SHP77 (cell line): ENCODE data around the gene PP2D1.
"Not testable (repeated sequence)": the region's sequence is repeated elsewhere in the genome, so short reads cannot be mapped to it uniquely, and the experiment has no call there.

Experiments
- DNase-seq, 2 experiments: peaks; one replicate each; lab custom pipeline; 2025; lab: John Stamatoyannopoulos, UW

Gene PP2D1

GRCh38 chr3:20040548-20041196 is 28.6 kb upstream of the PP2D1 start:
- DNase-seq = peak; percentile 33 to 56

GRCh38 chr3:20039765-20040547 is 27.9 kb upstream of the PP2D1 start, which contains the start of gene KAT2B:
Gene KAT2B, plus strand, starts transcription at chr3:20040446. Its CDS starts 32 bp downstream, at chr3:20040478.
- DNase-seq = peak; percentile 60 to 79

- DNase-seq = no peak
Measured at GRCh38 chr3:20039466-20039764, 27.4 kb upstream of the PP2D1 start.

DNA sequence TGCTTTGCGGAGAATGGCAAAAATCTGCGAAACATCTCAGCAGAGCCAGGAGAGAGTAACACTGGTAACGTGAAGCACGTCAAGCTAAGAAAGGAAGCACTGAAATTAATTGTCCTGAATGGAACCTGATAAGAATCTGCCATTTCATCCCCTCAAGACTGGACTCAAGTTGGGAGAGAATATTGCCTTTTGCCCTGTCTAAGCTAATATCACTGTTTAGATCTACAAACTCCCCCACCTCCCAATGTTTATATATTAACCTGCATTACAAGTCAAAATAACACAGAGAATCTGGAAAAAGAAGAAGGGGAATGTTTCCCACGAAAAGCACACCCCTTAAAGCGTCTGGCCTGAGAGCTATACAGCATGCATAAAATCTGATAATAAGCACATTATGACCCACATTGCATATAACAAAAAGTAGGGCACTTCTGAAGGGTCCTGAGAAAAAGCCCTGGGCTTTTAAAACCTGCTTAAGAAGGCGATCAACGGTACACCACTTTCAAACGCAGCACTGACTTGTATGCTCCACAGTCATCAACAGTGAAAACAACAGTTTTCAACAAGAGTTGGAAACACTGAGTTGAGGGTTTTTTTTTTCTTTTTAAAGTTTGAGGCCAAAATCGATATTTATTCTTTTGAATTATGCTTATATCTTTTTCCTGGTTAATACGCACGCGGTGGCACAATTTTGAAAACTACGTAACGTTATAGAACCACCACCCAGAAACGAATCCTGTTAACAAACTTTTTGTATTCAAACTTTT is 26.8 kb upstream of the PP2D1 start:
- DNase-seq = no peak

DNA sequence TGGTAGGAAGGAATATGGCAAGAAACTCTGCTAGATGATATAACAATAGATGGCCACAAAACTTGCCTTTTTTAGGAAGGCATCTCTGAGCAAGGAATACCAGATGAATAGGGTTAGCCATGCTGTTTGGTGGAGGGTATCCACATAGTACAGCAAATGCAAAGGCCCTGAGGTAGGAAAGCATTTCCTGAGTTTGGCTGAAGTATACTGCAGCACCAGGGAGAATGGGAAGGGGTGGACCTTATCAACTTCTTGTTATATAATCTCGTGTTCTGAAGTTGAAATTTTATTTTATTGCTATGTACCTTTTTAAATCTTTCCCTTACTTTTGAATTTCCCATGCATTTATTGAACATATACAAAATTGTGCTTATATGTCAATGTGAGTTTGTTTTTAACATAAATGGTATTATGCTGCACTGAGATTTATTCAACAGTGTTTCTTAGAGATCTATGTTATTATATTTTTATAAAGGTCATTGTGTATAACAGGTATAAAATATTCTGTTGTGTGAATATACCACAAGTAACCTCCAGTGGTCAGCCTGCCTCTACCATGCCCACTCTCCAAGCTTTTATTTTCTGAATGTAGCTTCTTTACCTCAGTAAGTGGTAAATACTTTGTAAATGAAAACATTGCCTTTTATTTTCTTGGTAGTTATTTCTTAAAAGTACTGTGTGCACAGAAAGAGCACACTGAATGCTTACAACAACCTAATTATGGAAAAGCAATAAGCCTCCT is 25.4 kb upstream of the PP2D1 start:
- no peak for DNase-seq

DNA sequence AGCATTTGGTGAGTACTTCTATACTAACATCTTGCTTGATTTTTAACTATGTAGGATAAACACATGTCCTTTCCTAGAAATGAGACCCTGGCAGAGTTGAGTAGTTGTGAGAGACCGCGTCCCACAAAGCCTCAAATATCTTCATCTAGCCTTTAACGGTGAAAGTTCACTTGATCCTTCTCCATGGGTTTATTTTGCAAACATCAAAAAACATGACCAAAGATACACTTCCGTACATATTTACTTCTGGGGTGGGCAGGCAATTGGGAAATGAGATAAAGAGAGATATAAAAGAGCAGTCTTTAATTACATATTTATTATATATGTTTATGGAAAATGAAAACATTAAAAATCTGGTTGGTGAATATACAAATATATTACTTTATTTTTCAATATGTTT is 23.0 kb upstream of the PP2D1 start:
- no peak for DNase-seq

DNA sequence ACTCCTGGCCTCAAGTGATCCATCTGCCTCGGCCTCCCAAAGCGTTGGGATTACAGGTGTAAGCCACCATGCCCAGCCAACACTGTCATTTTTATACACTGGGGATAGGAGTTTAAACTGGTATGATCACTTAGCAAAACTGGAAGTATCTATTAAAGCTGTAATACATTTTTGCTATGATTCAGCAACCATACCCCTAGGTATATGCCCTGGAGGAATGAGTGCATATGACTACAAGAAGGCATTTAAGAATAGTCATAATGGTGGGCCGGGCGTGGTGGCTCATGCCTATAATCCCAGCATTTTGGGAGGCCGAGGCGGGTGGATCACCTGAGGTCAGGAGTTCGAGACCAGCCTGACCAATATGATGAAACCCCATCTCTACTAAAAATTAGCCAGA is 19.9 kb upstream of the PP2D1 start:
- DNase-seq = not testable (repeated sequence)

- DNase-seq = no peak
Measured at GRCh38 chr3:20028905-20029331, 16.9 kb upstream of the PP2D1 start.

- DNase-seq = no peak
Measured at GRCh38 chr3:20027136-20027535, 15.1 kb upstream of the PP2D1 start.

- no peak for DNase-seq
Measured at GRCh38 chr3:20023623-20024405, 11.8 kb upstream of the PP2D1 start.

- DNase-seq = no peak
Measured at GRCh38 chr3:20022954-20023622, 11.0 kb upstream of the PP2D1 start.

GRCh38 chr3:20016076-20016475 is 4.0 kb upstream of the PP2D1 start:
- not testable (repeated sequence) for DNase-seq

DNA sequence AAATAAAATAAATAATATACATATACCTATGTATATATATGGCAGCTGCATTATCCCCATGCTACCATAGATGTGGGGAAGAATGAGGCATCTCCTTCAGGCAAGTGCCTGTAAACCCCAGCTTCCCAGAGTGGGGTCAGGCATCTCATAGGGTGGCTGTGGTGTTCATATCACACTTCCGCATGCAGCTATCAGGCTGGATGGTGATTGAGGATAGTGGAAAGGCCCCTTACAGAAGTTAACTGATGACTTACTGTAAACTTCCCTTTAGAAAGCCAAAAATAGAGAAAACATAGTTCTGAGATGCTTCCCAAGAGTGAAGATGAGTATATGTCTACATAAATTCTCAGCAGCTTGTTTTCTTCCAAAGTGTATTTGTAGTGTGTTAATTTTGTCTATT is 3.5 kb upstream of the PP2D1 start:
- no peak for DNase-seq

GRCh38 chr3:20013396-20013795 is 1.3 kb upstream of the PP2D1 start:
- no peak for DNase-seq

- no peak for DNase-seq
Measured at GRCh38 chr3:20008646-20009045, 3.4 kb downstream of the PP2D1 start.

GRCh38 chr3:20007960-20008359 is 4.1 kb downstream of the PP2D1 start:
- no peak for DNase-seq

DNA sequence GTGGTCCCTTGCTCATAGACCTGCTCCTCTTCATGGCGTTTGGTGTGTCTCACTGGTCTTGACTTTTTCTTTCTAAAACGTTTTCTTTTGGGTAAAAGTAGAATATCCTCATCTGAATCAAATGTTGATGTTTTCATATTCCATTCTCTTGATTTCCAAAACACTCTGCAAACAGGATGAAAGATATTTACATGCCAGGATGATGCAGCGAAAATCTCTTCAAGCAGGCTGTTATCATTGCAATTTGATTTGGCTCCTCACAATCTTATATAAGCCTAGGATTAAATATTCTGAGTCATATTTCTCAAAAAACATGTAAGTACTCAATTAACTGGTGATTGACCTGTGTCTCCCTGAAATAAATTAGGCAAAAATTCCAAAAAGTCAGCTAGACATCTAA is 10.1 kb downstream of the PP2D1 start:
- no peak for DNase-seq

- DNase-seq = no peak
Measured at GRCh38 chr3:19997502-19997901, 14.6 kb downstream of the PP2D1 start.

DNA sequence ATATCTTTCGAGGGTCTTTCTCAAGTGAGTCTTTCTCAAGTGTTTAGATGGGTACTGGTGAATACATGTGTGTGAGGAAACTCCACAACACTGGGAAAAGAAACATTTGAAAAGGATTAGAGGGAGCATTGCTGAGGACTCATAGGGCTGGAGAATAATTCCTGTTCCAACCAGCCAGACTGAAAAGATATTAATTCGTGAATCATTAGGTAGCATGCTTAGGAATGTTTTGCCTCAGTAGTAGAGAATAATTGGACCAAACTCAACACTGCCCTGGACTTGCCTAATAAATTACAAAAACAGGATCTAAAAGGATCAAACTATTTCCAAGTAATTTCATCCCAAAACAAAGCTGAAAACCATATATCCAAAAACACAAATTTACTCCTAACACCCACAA is 17.3 kb downstream of the PP2D1 start:
- DNase-seq = no peak

DNA sequence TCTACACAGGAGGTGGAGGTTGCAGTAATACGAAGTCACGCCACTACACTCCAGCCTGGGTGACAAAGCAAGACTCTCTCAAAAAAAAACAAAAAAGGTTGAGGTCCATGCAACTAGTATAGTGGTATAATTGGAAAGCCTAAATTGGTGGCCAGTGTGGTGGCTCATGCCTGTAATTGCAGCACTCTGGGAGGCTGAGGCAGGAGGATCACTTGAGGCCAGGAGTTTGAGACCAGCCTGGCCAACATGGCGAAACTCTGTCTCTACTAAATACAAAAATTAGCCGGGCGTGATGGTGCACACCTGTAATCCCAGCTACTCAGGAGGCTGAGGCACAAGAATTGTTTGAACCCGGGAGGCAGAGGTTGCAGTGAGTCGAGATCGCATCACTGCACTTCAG is 23.2 kb downstream of the PP2D1 start:
- not testable (repeated sequence) for DNase-seq

DNA sequence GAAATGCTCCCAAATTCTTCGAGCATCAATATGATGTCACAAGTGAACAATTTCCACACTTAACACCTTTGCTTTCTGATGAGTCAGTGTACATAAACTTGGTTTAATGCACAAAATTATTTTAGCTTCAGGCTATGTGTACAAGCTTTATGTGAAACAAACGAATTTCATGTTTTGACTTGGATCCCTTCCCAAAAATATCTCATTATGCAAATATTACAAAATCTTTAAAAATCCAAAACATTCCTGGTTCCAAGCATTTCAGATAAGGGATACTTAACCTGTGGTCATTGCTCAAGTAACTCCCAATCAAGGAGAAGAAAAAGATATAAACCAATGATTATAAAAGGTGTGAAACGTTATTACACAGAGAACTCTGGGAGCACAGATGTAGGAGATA is 40.0 kb downstream of the PP2D1 start:
- DNase-seq = no peak
